Common myeloid progenitor, CD34-positive (primary cell): Measurements from ENCODE around the gene RCAN3.

ENCODE experiments used
- CTCF ChIA-PET: fragments of 350-600 bp; sonication (Branson Sonifier 250); formaldehyde crosslinking; loops from one replicate; lab custom pipeline; 2021; ENCODE audit warnings: antibody characterized with exemption; lab: Charles Lee
- POLR2A ChIA-PET: fragments of 350-600 bp; sonication (Branson Sonifier 250); formaldehyde crosslinking; loops from one replicate; lab custom pipeline; 2021; ENCODE audit warnings: antibody characterized with exemption; lab: Charles Lee
- DNase-seq, 3 donors: peaks; one replicate each; pipeline versions ENCODE4 v3.0.0 to v3.0.0-alpha.2; 2013
- H3K27ac ChIP-seq, 2 experiments: 1 replicate in 1 of 2; 2 replicates in 1 of 2; pipeline ENCODE4 v1.7.0; 2013; ENCODE audit warnings: inconsistent platforms in 2 of 2, low read length in 2 of 2, mild to moderate bottlenecking in 2 of 2, low read depth in 1 of 2, moderate library complexity in 1 of 2; ENCODE audit not compliant: severe bottlenecking in 2 of 2, insufficient read depth in 1 of 2, poor library complexity in 1 of 2
- H3K27me3 ChIP-seq, 5 experiments: replicated peaks in 2 of 5; 1 replicate in 3 of 5; 2 replicates in 2 of 5; pipeline versions ENCODE4 v1.6.1 to v1.7.0; 2013; ENCODE audit warnings: low read length in 4 of 5, mild to moderate bottlenecking in 2 of 5, moderate library complexity in 2 of 5, inconsistent platforms in 1 of 5; ENCODE audit not compliant: insufficient read depth in 5 of 5, control insufficient read depth in 4 of 5
- H3K36me3 ChIP-seq, 4 experiments: 1 replicate in 2 of 4; 2 replicates in 2 of 4; pipeline versions ENCODE4 v1.6.1 to v1.7.0; 2013; ENCODE audit warnings: low read length in 3 of 4, control low read depth in 1 of 4, mild to moderate bottlenecking in 1 of 4; ENCODE audit not compliant: control insufficient read depth in 4 of 4, insufficient read depth in 4 of 4
- H3K4me1 ChIP-seq, 4 experiments: 1 replicate in 3 of 4; 2 replicates in 1 of 4; pipeline versions ENCODE4 v1.6.1 to v1.7.1; 2013; ENCODE audit warnings: low read length in 3 of 4, mild to moderate bottlenecking in 3 of 4, control low read depth in 1 of 4, inconsistent platforms in 1 of 4, moderate library complexity in 1 of 4; ENCODE audit not compliant: control insufficient read depth in 4 of 4, insufficient read depth in 4 of 4; ENCODE audit errors: control extremely low read depth in 1 of 4
- H3K4me3 ChIP-seq, 7 experiments: 1 replicate in 4 of 7; 2 replicates in 3 of 7; pipeline versions ENCODE4 v1.5.1 to v1.7.0; 2013; ENCODE audit warnings: mild to moderate bottlenecking in 7 of 7, low read length in 6 of 7, moderate library complexity in 6 of 7, inconsistent platforms in 2 of 7, low read depth in 2 of 7, control low read depth in 1 of 7; ENCODE audit not compliant: insufficient read depth in 4 of 7, control insufficient read depth in 1 of 7; ENCODE audit errors: extremely low read depth in 1 of 7
- H3K9me3 ChIP-seq, 5 experiments: 1 replicate in 4 of 5; 2 replicates in 1 of 5; pipeline versions ENCODE4 v1.6.1 to v1.7.1; 2013; ENCODE audit warnings: low read length in 4 of 5, mild to moderate bottlenecking in 2 of 5, inconsistent platforms in 1 of 5, low read depth in 1 of 5, moderate library complexity in 1 of 5; ENCODE audit not compliant: control insufficient read depth in 4 of 5, insufficient read depth in 2 of 5; ENCODE audit errors: control extremely low read depth in 1 of 5
- WGBS: methylation state at CpG from one replicate; pipeline ENCODE4 v1.1.5; 2013; ENCODE audit not compliant: insufficient coverage; 5-methylcytosine and 5-hydroxymethylcytosine counted together

Gene RCAN3

DNA sequence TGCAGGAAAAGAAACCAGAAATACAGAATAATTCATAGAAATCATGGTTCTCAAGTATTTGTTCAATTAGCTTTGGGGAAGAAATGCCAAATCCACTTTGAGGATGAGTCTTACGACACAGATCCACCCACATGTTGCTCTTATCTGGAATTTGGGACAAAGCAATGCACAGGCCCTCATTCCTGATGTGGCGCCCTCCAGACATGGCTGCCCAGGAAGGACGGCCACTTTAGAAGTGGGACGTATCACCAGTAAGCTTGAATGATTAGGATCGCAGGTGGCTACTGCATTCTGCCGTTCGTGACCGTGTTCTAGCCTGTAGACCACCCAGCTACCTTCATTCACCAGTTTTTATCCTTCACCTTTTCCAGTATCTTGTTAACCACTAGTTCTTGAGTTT is 33.1 kb downstream of the RCAN3 start:
- Histone ChIP-seq H3K4me1 (peaks cover 11 to 24% (median 17%) of the 10 kb centered on the region in 4 experiments), H3K9me3 (no peaks in the 10 kb centered on the region), H3K36me3 (peaks cover 0 to 7% (median 2%) of the 10 kb centered on the region in 4 experiments), H3K27ac (peak overlapping the region; percentile 33 to 65), H3K4me3 (no peak overlapping the region), H3K27me3 (no peaks in the 10 kb centered on the region)
- CTCF ChIA-PET: interaction anchor here (0.7 to 1.7 kb wide), 5 partner anchors 9 to 96 kb away, joined by 3 to 5 read pairs (median 3); no protein-coding TSS in a partner anchor
- DNase-seq: no peak
- POLR2A ChIA-PET: interaction anchor here (1.1 kb wide), 1 partner anchor 11 kb away, joined by 3 read pairs; no protein-coding TSS in a partner anchor
- WGBS: 100% methylated on average over 4 of the region's 8 CpGs

GRCh38 chr1:24536391-24536840 is 33.8 kb downstream of the RCAN3 start:
- H3K9me3 ChIP-seq: no peaks in the 10 kb centered on the region
- H3K4me3 ChIP-seq: peak overlapping the region in 1 of 7 experiments; percentile 12
- peaks cover 0 to 7% (median 2%) of the 10 kb centered on the region in 4 experiments for H3K36me3 ChIP-seq
- peak overlapping the region; percentile 33 to 65 for H3K27ac ChIP-seq
- DNase-seq: peak; percentile 89 to 92 (median 92)
- 0% methylated on average over 3 of the region's 7 CpGs for WGBS
- H3K4me1 ChIP-seq: peaks cover 13 to 30% (median 20%) of the 10 kb centered on the region in 4 experiments
- ChIA-PET CTCF (interaction anchor here (1.3 to 1.7 kb wide), 2 partner anchors 11 to 15 kb away, joined by 3 to 5 read pairs; no protein-coding TSS in a partner anchor), POLR2A (interaction anchor here (1.1 kb wide), 1 partner anchor 12 kb away, joined by 3 read pairs; no protein-coding TSS in a partner anchor)
- H3K27me3 ChIP-seq: no peaks in the 10 kb centered on the region

DNA sequence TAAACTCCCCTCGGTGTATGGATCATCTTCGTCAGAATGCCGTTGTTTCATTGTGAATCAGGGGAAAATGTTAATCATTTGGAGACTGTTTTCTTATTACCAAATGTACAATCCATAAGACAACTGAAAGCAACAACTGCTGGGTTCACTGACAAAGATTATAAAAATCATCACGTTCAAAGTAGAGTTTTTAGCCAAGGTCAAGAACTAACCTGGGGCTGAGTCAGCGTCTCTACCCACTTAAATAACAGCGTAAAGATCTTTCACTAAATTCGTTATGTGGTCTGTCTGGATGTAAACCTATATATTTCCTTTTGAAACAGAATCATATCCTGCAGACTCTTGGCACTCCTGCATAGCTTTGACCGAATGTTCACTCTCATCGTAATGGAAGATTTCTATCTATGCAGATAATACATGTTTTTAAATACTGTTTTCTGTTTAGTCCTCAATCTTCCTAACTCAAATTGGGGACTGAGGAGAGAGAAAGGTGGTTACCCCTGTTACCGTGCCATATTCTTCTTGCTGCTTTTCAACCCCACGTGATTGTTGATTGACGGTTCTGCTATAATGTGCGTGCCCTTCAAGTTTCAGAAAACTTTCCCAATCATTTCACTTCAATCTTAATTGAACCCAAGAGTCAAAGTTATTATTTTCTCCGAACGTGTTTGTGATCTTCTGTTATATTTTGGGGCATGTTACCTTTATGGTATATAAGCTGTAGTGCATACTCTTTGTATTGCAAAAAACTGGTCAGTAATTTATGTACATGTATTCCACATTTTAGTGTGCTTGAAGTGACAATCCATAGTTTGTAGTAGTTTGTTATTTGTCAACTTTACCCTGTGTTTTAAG is 37.6 kb downstream of the RCAN3 start:
- ChIA-PET POLR2A (no interaction called here), CTCF (interaction anchor here (1.7 to 4.0 kb wide), 3 partner anchors 22 to 47 kb away, joined by 5 to 17 read pairs (median 7); no protein-coding TSS in a partner anchor)
- peaks cover 13 to 29% (median 19%) of the 10 kb centered on the region in 4 experiments for H3K4me1 ChIP-seq
- H3K27ac ChIP-seq: no peak overlapping the region
- peaks cover 0 to 4% (median 2%) of the 10 kb centered on the region in 4 experiments for H3K36me3 ChIP-seq
- no peak overlapping the region for H3K4me3 ChIP-seq
- WGBS: 60% methylated on average over 1 of the region's 15 CpGs
- no peak for DNase-seq
- H3K27me3 ChIP-seq: no peaks in the 10 kb centered on the region
- no peaks in the 10 kb centered on the region for H3K9me3 ChIP-seq

DNA sequence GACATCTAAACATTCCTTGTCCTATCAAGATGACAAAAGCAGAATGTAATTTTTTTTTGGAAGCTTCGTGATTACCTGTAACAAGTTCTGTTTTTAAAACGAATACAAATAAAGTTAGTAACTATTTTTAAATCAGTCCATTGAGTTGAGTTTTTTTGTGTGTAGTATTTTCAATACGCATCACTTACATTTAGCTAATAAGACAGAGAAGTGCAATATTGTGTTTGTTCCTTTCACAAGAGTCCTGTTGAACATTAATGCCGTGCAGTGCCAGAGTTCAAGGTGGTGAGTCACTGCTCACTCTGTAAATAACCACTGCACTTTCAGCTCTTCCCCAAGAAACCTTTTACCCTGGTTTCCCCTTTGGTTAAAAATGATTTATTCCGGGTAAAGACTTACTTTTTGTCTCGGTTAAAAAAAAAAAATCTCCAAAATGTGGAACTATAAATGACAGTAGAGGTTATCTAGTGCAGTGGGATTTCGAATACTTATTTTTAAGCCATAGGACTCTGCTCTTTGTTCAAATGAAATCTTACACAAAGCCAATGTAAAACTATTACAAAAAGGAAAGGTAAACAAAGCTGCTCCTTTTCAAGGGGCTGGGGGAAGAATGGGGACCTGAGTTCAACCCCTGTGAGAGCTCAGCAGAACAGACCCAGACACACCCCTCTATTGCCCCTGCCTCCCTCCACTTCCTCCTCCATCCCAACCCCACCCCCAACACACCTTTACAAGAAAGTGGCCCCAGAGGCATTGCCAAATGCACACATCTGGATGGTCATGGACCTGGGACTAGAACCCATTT is 38.5 kb downstream of the RCAN3 start:
- Histone ChIP-seq H3K27me3 (no peaks in the 10 kb centered on the region), H3K27ac (no peak overlapping the region), H3K36me3 (no peaks in the 10 kb centered on the region), H3K4me1 (peaks cover 10 to 24% (median 18%) of the 10 kb centered on the region in 4 experiments), H3K9me3 (no peaks in the 10 kb centered on the region), H3K4me3 (peak overlapping the region in 1 of 7 experiments; percentile 12)
- WGBS: 11% methylated on average over 1 of the region's 7 CpGs
- CTCF ChIA-PET: interaction anchor here (0.7 to 4.0 kb wide), 7 partner anchors 21 to 368 kb away, joined by 3 to 17 read pairs (median 5); no protein-coding TSS in a partner anchor
- DNase-seq: peak; percentile 36 to 79 (median 78)
- POLR2A ChIA-PET: interaction anchor here (0.6 to 0.7 kb wide), 2 partner anchors 142 to 800 kb away, joined by 3 to 4 read pairs; no protein-coding TSS in a partner anchor

DNA sequence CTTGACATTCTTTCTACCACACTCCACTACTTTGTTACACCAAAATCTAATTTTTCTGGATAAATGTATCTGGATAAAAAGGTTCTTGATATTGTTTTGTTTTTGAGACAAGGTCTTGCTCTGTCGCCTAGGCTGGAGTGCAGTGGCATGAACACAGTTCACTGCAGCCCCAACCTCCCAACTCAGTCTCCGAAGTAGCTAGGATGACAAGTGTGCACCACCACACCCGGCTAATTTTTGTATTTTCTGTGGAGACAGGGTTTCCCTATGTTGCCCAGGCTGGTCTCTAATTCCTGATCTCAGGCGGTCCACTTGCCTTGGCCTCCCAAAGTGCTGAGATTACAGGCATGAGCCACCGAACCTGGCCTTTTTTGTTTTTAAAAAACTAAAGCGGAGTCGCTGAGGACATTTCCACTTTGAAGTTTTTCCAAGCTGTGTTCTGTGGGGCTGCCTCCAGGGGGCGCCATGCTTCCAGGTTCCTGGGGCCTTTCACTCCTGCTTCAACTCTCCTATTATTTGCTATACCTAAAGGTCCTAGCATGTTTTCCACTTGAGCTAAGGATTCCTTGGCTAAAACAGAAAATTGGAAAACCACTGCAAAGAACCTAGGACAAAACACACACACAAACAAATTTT is 39.2 kb downstream of the RCAN3 start:
- Histone ChIP-seq H3K4me1 (peaks cover 4 to 17% (median 13%) of the 10 kb centered on the region in 4 experiments), H3K4me3 (peak overlapping the region in 1 of 7 experiments; percentile 12), H3K36me3 (no peaks in the 10 kb centered on the region), H3K27ac (no peak overlapping the region), H3K27me3 (no peaks in the 10 kb centered on the region), H3K9me3 (no peaks in the 10 kb centered on the region)
- ChIA-PET POLR2A (interaction anchor here (0.7 kb wide), 1 partner anchor 801 kb away, joined by 3 read pairs; no protein-coding TSS in a partner anchor), CTCF (interaction anchor here (0.7 to 4.0 kb wide), 7 partner anchors 11 to 367 kb away, joined by 3 to 17 read pairs (median 3); no protein-coding TSS in a partner anchor)
- 76% methylated on average over 7 of the region's 8 CpGs for WGBS
- DNase-seq: peak in 1 of 3 donors; percentile 13

DNA sequence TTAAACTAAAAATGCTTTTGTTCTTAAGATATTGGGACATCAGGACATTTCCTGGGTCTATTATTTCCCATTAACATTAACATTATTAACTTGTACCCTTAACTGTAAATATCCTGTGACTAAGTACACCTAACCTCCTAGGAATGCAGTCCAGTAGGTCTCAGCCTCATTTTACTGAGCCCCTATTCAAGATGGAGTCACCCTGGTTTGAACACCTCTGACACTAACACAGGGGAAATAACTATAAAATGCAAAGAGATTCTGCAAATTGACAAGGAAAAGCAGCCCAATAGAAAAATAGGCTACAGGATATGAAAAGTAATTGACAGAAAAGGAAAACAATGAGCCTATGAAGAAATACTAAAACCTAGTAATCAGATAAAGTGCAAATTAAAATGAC is 41.6 kb downstream of the RCAN3 start:
- no peaks in the 10 kb centered on the region for H3K9me3 ChIP-seq
- no peaks in the 10 kb centered on the region for H3K36me3 ChIP-seq
- H3K4me1 ChIP-seq: peaks cover 3 to 18% (median 11%) of the 10 kb centered on the region in 4 experiments
- no peak for DNase-seq
- no peaks in the 10 kb centered on the region for H3K27me3 ChIP-seq
- no peak overlapping the region for H3K27ac ChIP-seq
- POLR2A ChIA-PET: no interaction called here
- H3K4me3 ChIP-seq: no peak overlapping the region
- CTCF ChIA-PET: interaction anchor here (0.6 to 4.0 kb wide), 3 partner anchors 11 to 43 kb away, joined by 3 to 17 read pairs (median 3); partner anchors contain the start of gene NCMAP
